HEK293T (cell line): Measurements from ENCODE around the gene ZNF532.
"Not testable (repeated sequence)": the region's sequence is repeated elsewhere in the genome, so short reads cannot be mapped to it uniquely, and the experiment has no call there.

Source experiments
- CTCF ChIA-PET: fragments of 350-600 bp; formaldehyde crosslinking; extraction: SDS; loops from one replicate; lab custom pipeline; 2021; ENCODE audit warnings: antibody characterized with exemption, inconsistent platforms; lab: Yijun Ruan, JAX
- POLR2A ChIA-PET: fragments of 350-600 bp; formaldehyde crosslinking; extraction: SDS; loops from one replicate; lab custom pipeline; 2020; ENCODE audit warnings: antibody characterized with exemption, inconsistent platforms; lab: Yijun Ruan, JAX
- DNase-seq: peaks from one replicate; pipeline ENCODE4 v3.0.0; 2012; ENCODE audit warnings: mixed read lengths; ENCODE audit errors: extremely low spot score
- ARNT ChIP-seq: fragments of 450-650 bp; IDR thresholded peaks from 2 replicates; pipeline ENCODE4 v1.6.1; 2017; ENCODE audit warnings: mild to moderate bottlenecking
- BHLHE40 ChIP-seq: fragments of 450-650 bp; IDR thresholded peaks from 2 replicates; pipeline ENCODE4 v1.6.1; 2016; ENCODE audit warnings: mild to moderate bottlenecking, moderate library complexity, borderline replicate concordance
- CTBP1 ChIP-seq: fragments of 450-650 bp; IDR thresholded peaks from 2 replicates; pipeline ENCODE4 v1.6.1; 2016; ENCODE audit warnings: borderline replicate concordance
- ELF4 ChIP-seq: fragments of 450-650 bp; IDR thresholded peaks from 2 replicates; pipeline ENCODE4 v1.6.1; 2017; ENCODE audit warnings: antibody characterized with exemption
- FOXA1 ChIP-seq: fragments of 450-650 bp; IDR thresholded peaks from 2 replicates; pipeline ENCODE4 v1.6.1; 2016; ENCODE audit warnings: mild to moderate bottlenecking
- FOXK2 ChIP-seq: fragments of 450-650 bp; IDR thresholded peaks from 2 replicates; pipeline ENCODE4 v1.6.1; 2016; ENCODE audit warnings: mild to moderate bottlenecking
- FOXM1 ChIP-seq: fragments of 450-650 bp; IDR thresholded peaks from 2 replicates; pipeline ENCODE4 v1.6.1; 2017; ENCODE audit warnings: mild to moderate bottlenecking, borderline replicate concordance
- HDGF ChIP-seq: fragments of 450-650 bp; IDR thresholded peaks from 2 replicates; pipeline ENCODE4 v1.6.1; 2017; ENCODE audit warnings: antibody characterized with exemption, borderline replicate concordance
- L3MBTL2 ChIP-seq: fragments of 450-650 bp; conservative IDR thresholded peaks from 2 replicates; pipeline ENCODE4 v1.6.1; 2016; ENCODE audit warnings: mild to moderate bottlenecking
- LEF1 ChIP-seq: fragments of 450-650 bp; IDR thresholded peaks from 2 replicates; pipeline ENCODE4 v1.6.1; 2017; ENCODE audit warnings: mild to moderate bottlenecking, borderline replicate concordance
- NFRKB ChIP-seq: fragments of 450-650 bp; IDR thresholded peaks from 2 replicates; pipeline ENCODE4 v1.6.1; 2016; ENCODE audit warnings: mild to moderate bottlenecking, moderate library complexity
- SP1 ChIP-seq: fragments of 450-650 bp; IDR thresholded peaks from 2 replicates; pipeline ENCODE4 v1.6.1; 2017
- SUZ12 ChIP-seq: fragments of 450-650 bp; IDR thresholded peaks from 2 replicates; pipeline ENCODE4 v1.6.1; 2016; ENCODE audit warnings: mild to moderate bottlenecking
- TARDBP ChIP-seq: fragments of 450-650 bp; IDR thresholded peaks from 2 replicates; pipeline ENCODE4 v1.6.1; 2016
- ZNF384 ChIP-seq: fragments of 450-650 bp; IDR thresholded peaks from 2 replicates; pipeline ENCODE4 v1.6.1; 2016
- TF ChIP-seq, protein P1 (sequence below): fragments of 450-650 bp; IDR thresholded peaks from 2 replicates; pipeline ENCODE4 v1.6.1; 2016

ZNF532 gene

DNA sequence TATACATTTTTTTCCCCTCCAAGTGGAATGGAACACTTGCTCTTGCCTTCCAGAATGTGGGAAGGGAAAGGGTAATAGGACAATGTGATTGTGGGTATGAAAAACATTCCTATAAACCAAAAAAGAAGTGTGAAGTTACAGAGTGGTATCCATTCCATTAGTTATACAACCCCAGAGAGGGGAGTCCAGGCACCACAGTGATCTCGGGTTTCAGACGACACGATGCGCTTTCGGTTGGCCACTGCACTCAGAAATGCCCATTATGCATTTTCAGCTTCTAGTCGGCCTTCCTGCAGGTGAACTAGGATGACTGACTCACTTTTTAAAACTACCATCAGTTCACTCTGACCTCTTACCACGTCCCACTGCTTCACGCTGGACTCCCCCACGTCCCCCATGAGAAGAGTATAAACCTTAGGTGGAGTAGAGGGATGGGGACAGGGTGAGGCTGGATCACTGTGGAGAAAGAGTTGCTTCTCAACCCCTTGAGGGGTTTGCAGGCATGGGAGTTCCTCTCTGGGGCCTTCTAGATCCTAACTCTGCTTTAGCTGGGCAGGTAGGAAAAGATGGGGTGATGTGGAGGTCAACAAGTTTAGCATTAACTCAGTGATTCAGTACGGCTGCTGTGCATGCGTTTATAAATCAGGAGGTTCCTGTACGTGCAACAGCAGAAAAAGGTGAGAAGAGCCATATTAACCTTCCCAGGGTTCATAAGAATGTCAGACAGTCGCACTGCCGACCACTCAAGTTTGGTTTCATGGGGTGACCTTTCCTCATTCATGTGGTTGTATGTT is 50.5 kb downstream of the ZNF532 start:
- CTCF ChIA-PET, result no interaction called here
- no peak for TF ChIP-seq CTBP1
- no peak for TF ChIP-seq LEF1
- POLR2A ChIA-PET, result no interaction called here
- peak; percentile 14 for DNase-seq

DNA sequence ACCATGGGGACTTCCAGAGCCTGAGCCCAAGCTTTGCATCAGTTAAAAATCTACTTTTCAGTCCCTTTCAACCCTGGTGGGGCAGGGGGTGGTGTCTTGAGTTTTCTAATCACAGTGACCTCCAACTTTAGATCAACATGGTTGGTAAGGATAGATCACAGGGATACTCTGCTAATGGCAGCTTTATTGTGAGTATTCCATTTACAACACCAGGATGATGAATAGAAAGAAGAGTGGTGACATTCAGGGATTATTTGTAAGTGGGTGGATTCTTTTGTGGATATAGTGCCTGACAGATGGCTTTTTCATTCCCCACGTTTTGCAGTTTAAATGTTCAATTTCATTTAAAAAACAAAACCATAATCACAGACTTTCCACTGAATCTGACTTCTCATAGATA is 51.3 kb downstream of the ZNF532 start:
- ChIA-PET POLR2A (no interaction called here), CTCF (no interaction called here)
- DNase-seq, result no peak
- TF ChIP-seq SUZ12, result no peak
- no peak for TF ChIP-seq TARDBP
- TF ChIP-seq ARNT, result no peak
- TF ChIP-seq LEF1, result no peak
- TF ChIP-seq L3MBTL2, result no peak
- no peak for TF ChIP-seq CTBP1
- no peak for TF ChIP-seq FOXA1
- no peak for TF ChIP-seq ELF4
- TF ChIP-seq, protein P1, sequence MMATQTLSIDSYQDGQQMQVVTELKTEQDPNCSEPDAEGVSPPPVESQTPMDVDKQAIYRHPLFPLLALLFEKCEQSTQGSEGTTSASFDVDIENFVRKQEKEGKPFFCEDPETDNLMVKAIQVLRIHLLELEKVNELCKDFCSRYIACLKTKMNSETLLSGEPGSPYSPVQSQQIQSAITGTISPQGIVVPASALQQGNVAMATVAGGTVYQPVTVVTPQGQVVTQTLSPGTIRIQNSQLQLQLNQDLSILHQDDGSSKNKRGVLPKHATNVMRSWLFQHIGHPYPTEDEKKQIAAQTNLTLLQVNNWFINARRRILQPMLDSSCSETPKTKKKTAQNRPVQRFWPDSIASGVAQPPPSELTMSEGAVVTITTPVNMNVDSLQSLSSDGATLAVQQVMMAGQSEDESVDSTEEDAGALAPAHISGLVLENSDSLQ, result no peak
- no peak for TF ChIP-seq HDGF
- TF ChIP-seq NFRKB, result no peak
- TF ChIP-seq SP1, result no peak
- no peak for TF ChIP-seq FOXK2
- TF ChIP-seq ZNF384, result no peak
- TF ChIP-seq FOXM1, result no peak
- TF ChIP-seq BHLHE40, result no peak

DNA sequence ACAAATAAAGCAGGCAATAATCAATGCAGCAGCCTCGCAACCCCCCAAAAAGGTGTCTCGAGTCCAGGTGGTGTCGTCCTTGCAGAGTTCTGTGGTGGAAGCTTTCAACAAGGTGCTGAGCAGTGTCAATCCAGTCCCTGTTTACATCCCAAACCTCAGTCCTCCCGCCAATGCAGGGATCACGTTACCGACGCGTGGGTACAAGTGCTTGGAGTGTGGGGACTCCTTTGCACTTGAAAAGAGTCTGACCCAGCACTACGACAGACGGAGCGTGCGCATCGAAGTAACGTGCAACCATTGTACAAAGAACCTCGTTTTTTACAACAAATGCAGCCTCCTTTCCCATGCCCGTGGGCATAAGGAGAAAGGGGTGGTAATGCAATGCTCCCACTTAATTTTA is 55.3 kb downstream of the ZNF532 start:
- POLR2A ChIA-PET, result not testable (repeated sequence)

DNA sequence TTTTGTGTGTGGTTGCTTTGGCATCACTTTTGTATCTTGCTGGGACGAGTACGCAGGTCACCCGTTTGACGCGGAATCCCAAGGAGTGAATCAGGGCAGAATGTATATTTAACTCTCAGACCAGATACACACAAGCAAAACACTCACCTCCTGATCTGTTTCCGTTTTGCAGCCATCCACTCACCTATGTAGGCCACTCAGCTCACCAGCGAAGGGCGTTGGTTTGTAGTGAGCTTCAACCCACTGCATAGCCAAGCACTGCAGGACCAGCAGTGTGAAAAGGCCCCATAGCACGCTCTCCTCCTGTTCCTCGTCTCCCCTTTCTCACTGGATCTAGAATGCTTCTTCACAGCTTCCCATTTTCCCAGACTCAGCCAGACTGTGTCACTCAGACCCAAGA is 58.3 kb downstream of the ZNF532 start:
- POLR2A ChIA-PET, result no interaction called here
- CTCF ChIA-PET, result no interaction called here
- TF ChIP-seq ARNT (no peak), FOXK2 (no peak), SUZ12 (no peak), ZNF384 (no peak), HDGF (no peak), CTBP1 (no peak), NFRKB (no peak)
- TF ChIP-seq, protein P1, result no peak
- DNase-seq, result no peak

More for the DNA sequence above, 55.3 kb downstream of the ZNF532 start:
- CTCF ChIA-PET, DNase-seq: not testable (repeated sequence)

DNA sequence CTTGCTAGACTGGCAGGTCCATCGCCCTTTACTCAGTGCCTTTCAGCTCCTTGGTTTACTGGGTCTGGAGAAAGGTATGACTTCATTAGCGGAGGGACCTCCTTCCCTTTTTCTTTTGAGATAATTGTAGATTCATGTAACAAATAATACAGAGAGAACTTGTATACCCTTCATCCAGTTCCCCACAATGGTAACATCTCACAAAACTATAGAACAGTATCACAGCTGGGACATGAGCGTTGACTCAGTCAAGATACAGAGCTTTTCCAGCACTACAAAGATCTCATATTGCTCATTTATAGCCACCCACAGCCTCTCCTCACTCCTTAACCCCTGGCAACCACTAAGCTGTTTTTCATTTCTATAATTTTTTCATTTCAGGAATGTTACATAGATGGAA is 59.8 kb downstream of the ZNF532 start:
- POLR2A ChIA-PET, result no interaction called here
- CTCF ChIA-PET, result no interaction called here
- no peak for DNase-seq
- TF ChIP-seq LEF1 (no peak), HDGF (no peak), CTBP1 (no peak), SP1 (no peak), BHLHE40 (no peak), NFRKB (no peak), ZNF384 (no peak), TARDBP (no peak), ELF4 (no peak), L3MBTL2 (no peak), FOXM1 (no peak), ARNT (no peak)
- TF ChIP-seq, protein P1, result no peak

DNA sequence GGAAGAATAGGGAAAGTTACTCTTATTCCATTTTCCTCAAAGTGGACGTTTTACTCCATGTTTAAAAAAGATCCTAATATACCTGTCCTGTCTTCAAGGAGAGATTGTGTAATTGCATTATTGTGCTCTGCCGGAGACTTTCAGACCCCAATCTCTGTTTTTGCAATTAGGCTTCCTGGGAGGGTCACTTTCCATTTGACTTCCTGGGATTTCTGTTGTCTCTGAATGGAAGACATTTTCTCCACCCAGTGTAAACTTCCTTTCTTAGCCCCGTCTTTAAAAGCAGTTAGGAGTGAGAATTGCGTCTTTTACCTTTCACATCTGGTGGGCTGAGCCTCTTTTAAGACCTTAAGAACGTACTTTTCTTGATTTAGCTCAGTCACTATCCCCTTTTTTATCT is 63.0 kb downstream of the ZNF532 start:
- CTCF ChIA-PET, result no interaction called here
- no peak for TF ChIP-seq SUZ12
- no peak for TF ChIP-seq FOXA1
- no peak for TF ChIP-seq TARDBP
- TF ChIP-seq FOXM1, result no peak
- TF ChIP-seq LEF1, result no peak
- TF ChIP-seq ZNF384, result no peak
- no peak for TF ChIP-seq L3MBTL2
- no peak for TF ChIP-seq SP1
- TF ChIP-seq NFRKB, result no peak
- no peak for TF ChIP-seq CTBP1
- no peak for TF ChIP-seq HDGF
- no peak for TF ChIP-seq BHLHE40
- POLR2A ChIA-PET, result no interaction called here
- no peak for DNase-seq
